Lower lobe of right lung (tissue), 2 donors: Measurements from ENCODE around the gene GNAT1. TPM values are rescaled to one million over a fixed set of nuclear protein-coding genes. Genes with fewer than 3 reads are reported as not detected.
"Not testable (repeated sequence)": the region's sequence is repeated elsewhere in the genome, so short reads cannot be mapped to it uniquely, and the experiment has no call there.

Experiments used
- ATAC-seq, 2 donors: fragments of 200-7000 bp; cut with Tn5 transposase; one replicate each; pipeline ENCODE4 v1.9.1; 2020 to 2022; ENCODE audit warnings: mild to moderate bottlenecking in 2 of 2, moderate library complexity in 2 of 2
- DNase-seq: peaks from one replicate; pipeline ENCODE4 v3.0.0-alpha.2; 2020
- H3K27ac ChIP-seq: fragments of 200-600 bp; one replicate; pipeline ENCODE4 v1.8.0; 2022
- H3K27me3 ChIP-seq: fragments of 200-600 bp; one replicate; pipeline ENCODE4 v1.8.0; 2022; ENCODE audit warnings: low read depth
- H3K36me3 ChIP-seq: fragments of 200-600 bp; one replicate; pipeline ENCODE4 v1.8.0; 2022; ENCODE audit warnings: mild to moderate bottlenecking
- H3K4me1 ChIP-seq: fragments of 200-600 bp; one replicate; pipeline ENCODE4 v1.8.0; 2022
- H3K4me3 ChIP-seq: fragments of 200-600 bp; one replicate; pipeline ENCODE4 v1.8.0; 2022; ENCODE audit warnings: mild to moderate bottlenecking
- H3K9me3 ChIP-seq: fragments of 200-600 bp; one replicate; pipeline ENCODE4 v1.8.0; 2022
- CTCF ChIP-seq: fragments of 200-600 bp; IDR thresholded peaks from one replicate; pipeline ENCODE4 v1.8.0; 2022; ENCODE audit warnings: antibody characterized with exemption, mild to moderate bottlenecking
- intact Hi-C: fragments of 100-400 bp; cut with DNase I; formaldehyde crosslinking; loops from one replicate; pipeline ENCODE4 v1.11.0; 2022
- total RNA-seq: library from RNA; stranded (reverse); fragmentation: NEBNext Ultra II Directional; extraction: Animal tissue kit (Norgen Biotek cat#: 25700); gene quantifications from one replicate; pipeline ENCODE4 v1.2.1, GENCODE V29; 2021
- donor health status: DM: no; HTN: yes; CAD: no; lungs with severe emphysema.

GNAT1 gene
- total RNA-seq, 1 donor from 2014 or later, result not detected

GRCh38 chr3:50210510-50211367 is 19.3 kb downstream of the GNAT1 start:
- DNase-seq (no peak), ATAC-seq (no peak)
- Histone ChIP-seq H3K36me3 (no peaks in the 10 kb centered on the region), H3K27ac (no peak overlapping the region), H3K27me3 (peaks cover 10% of the 10 kb centered on the region), H3K9me3 (no peaks in the 10 kb centered on the region), H3K4me3 (no peak overlapping the region), H3K4me1 (peaks cover 4% of the 10 kb centered on the region)
- intact Hi-C loops, result no loop called here
- no peak for TF ChIP-seq CTCF

- H3K27me3 ChIP-seq, intact Hi-C loops, H3K36me3 ChIP-seq, H3K4me1 ChIP-seq, DNase-seq, H3K27ac ChIP-seq, H3K4me3 ChIP-seq, H3K9me3 ChIP-seq, ATAC-seq: not testable (repeated sequence)
These were observed 19.9 kb downstream of the GNAT1 start for GRCh38 chr3:50211368-50211717.

DNA sequence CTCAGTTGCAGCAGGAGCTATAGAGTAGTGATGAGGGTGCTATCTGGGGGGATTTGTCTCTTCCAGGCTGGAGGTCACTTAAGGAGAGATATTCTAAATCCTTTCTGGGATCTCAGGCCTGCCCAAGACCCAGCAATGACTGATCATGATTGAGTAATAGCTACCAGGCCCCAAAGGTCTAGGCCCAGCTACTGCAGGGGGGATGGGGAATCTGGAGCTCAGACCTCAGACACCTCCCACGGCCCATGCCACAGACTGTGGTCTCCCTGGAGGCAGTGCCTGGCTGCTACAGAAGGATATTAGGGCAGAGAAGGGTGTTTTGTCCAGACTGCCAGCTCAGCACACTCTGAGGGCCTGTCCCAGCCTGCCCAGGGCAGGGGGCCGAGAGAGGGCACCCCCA is 20.5 kb downstream of the GNAT1 start:
- intact Hi-C loops, result no loop called here
- TF ChIP-seq CTCF, result no peak
- DNase-seq, result no peak
- Histone ChIP-seq H3K4me3 (no peak overlapping the region), H3K27me3 (no peaks in the 10 kb centered on the region), H3K36me3 (no peaks in the 10 kb centered on the region), H3K27ac (no peak overlapping the region), H3K9me3 (no peaks in the 10 kb centered on the region), H3K4me1 (no peaks in the 10 kb centered on the region)
- no peak for ATAC-seq

GRCh38 chr3:50212502-50212901 is 21.1 kb downstream of the GNAT1 start:
- Histone ChIP-seq H3K4me1 (no peaks in the 10 kb centered on the region), H3K27ac (no peak overlapping the region), H3K27me3 (no peaks in the 10 kb centered on the region), H3K36me3 (no peaks in the 10 kb centered on the region), H3K4me3 (no peak overlapping the region), H3K9me3 (no peaks in the 10 kb centered on the region)
- ATAC-seq, result no peak
- intact Hi-C loops, result no loop called here
- TF ChIP-seq CTCF, result no peak
- no peak for DNase-seq

DNA sequence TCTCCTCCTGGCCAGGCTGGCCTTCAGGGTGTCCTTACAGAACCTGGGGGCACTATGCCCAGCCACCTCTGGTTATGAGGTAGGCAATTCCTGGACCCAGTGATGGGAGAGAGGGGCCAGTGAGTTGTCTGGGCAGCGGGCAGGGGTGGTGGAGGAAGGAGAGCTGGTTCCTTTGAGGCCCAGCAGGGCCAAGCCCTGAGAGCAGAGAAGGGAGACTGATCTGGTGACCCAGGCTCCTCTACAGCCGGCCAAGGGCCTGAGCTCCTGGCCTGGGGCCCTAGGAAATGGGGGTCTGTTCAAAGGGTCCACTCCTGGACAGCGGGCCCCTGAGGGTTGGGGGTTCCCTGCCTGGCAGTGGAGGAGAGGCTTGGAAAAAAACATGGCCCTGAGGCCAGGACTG is 21.6 kb downstream of the GNAT1 start:
- H3K27ac ChIP-seq, result no peak overlapping the region

More for the DNA sequence above, 21.6 kb downstream of the GNAT1 start:
- no peaks in the 10 kb centered on the region for H3K27me3 ChIP-seq
- no peak for DNase-seq
- intact Hi-C loops, result no loop called here
- no peak for ATAC-seq
- no peak for TF ChIP-seq CTCF
- H3K4me3 ChIP-seq, result no peak overlapping the region
- H3K9me3 ChIP-seq, result no peaks in the 10 kb centered on the region
- no peaks in the 10 kb centered on the region for H3K4me1 ChIP-seq
- no peaks in the 10 kb centered on the region for H3K36me3 ChIP-seq
